IPS DF 6.9 (cell line): ENCODE measurements around the gene ANTXR1.

Source experiments
- DNase-seq: peaks from one replicate; pipeline ENCODE4 v3.0.0-alpha.2; 2013; ENCODE audit warnings: low read depth, low spot score
- H3K27ac ChIP-seq: one replicate; pipeline ENCODE4 v1.5.1; 2013; ENCODE audit warnings: low read length, control low read depth
- H3K27me3 ChIP-seq: 2 replicates; pipeline ENCODE4 v1.6.1; 2013; ENCODE audit warnings: mild to moderate bottlenecking, low read length; ENCODE audit not compliant: control insufficient read depth, insufficient read depth
- H3K36me3 ChIP-seq: 2 replicates; pipeline ENCODE4 v1.6.1; 2013; ENCODE audit warnings: low read length; ENCODE audit not compliant: control insufficient read depth, insufficient read depth
- H3K4me1 ChIP-seq: 2 replicates; pipeline ENCODE4 v1.6.1; 2013; ENCODE audit warnings: low read length; ENCODE audit not compliant: control insufficient read depth, insufficient read depth
- H3K4me3 ChIP-seq: 2 replicates; pipeline ENCODE4 v1.5.1; 2013; ENCODE audit warnings: mild to moderate bottlenecking, low read length
- H3K9me3 ChIP-seq: 2 replicates; pipeline ENCODE4 v1.6.1; 2013; ENCODE audit warnings: low read length, inconsistent platforms; ENCODE audit not compliant: control insufficient read depth, insufficient read depth
- WGBS: extraction: QIAGEN DNeasy Blood & Tissue Kit; methylation state at CpG from one replicate; pipeline ENCODE4 v1.1.7; 2013; ENCODE audit warnings: mixed read lengths, missing lambda C conversion rate; ENCODE audit not compliant: insufficient read length, insufficient coverage; 5-methylcytosine and 5-hydroxymethylcytosine counted together

Gene ANTXR1

GRCh38 chr2:69131983-69132675, 119.2 kb downstream of the ANTXR1 start:
- Histone ChIP-seq H3K27ac (no peak overlapping the region), H3K4me1 (no peaks in the 10 kb centered on the region), H3K27me3 (no peaks in the 10 kb centered on the region), H3K9me3 (no peaks in the 10 kb centered on the region), H3K4me3 (no peak overlapping the region), H3K36me3 (no peaks in the 10 kb centered on the region)
- no peak for DNase-seq
- WGBS = no CpG with 5 or more reads among the region's 4 CpGs

GRCh38 chr2:69132960-69133590, 120.1 kb downstream of the ANTXR1 start:
- Histone ChIP-seq H3K9me3 (no peaks in the 10 kb centered on the region), H3K36me3 (no peaks in the 10 kb centered on the region), H3K4me3 (no peak overlapping the region), H3K4me1 (no peaks in the 10 kb centered on the region), H3K27ac (no peak overlapping the region), H3K27me3 (no peaks in the 10 kb centered on the region)
- no peak for DNase-seq
- no CpG with 5 or more reads among the region's 6 CpGs for WGBS

GRCh38 chr2:69133898-69134297, 120.9 kb downstream of the ANTXR1 start:
- WGBS = no CpG with 5 or more reads among the region's 3 CpGs
- DNase-seq = no peak

GRCh38 chr2:69134306-69134945, 121.4 kb downstream of the ANTXR1 start:
- no peak for DNase-seq
- Histone ChIP-seq H3K4me1 (no peaks in the 10 kb centered on the region), H3K4me3 (no peak overlapping the region), H3K36me3 (no peaks in the 10 kb centered on the region), H3K27me3 (no peaks in the 10 kb centered on the region), H3K9me3 (no peaks in the 10 kb centered on the region), H3K27ac (no peak overlapping the region)
- no CpG with 5 or more reads among the region's 3 CpGs for WGBS

More at GRCh38 chr2:69133898-69134297, 120.9 kb downstream of the ANTXR1 start:
- H3K9me3 ChIP-seq = no peaks in the 10 kb centered on the region
- no peaks in the 10 kb centered on the region for H3K4me1 ChIP-seq
- H3K27me3 ChIP-seq = no peaks in the 10 kb centered on the region
- H3K27ac ChIP-seq = no peak overlapping the region
- H3K36me3 ChIP-seq = no peaks in the 10 kb centered on the region
- H3K4me3 ChIP-seq = no peak overlapping the region

GRCh38 chr2:69138247-69138772, 125.3 kb downstream of the ANTXR1 start:
- no peak overlapping the region for H3K27ac ChIP-seq
- no peaks in the 10 kb centered on the region for H3K4me1 ChIP-seq
- H3K27me3 ChIP-seq = no peaks in the 10 kb centered on the region
- no CpG with 5 or more reads among the region's 5 CpGs for WGBS
- DNase-seq = no peak
- H3K36me3 ChIP-seq = no peaks in the 10 kb centered on the region
- no peaks in the 10 kb centered on the region for H3K9me3 ChIP-seq
- no peak overlapping the region for H3K4me3 ChIP-seq

- WGBS = no CpG with 5 or more reads among the region's 1 CpG
- Histone ChIP-seq H3K27ac (no peak overlapping the region), H3K27me3 (no peaks in the 10 kb centered on the region), H3K4me3 (no peak overlapping the region), H3K9me3 (no peaks in the 10 kb centered on the region), H3K36me3 (no peaks in the 10 kb centered on the region), H3K4me1 (no peaks in the 10 kb centered on the region)
- DNase-seq = no peak
Observed at GRCh38 chr2:69138793-69139459, 125.9 kb downstream of the ANTXR1 start.

- H3K4me3 ChIP-seq = no peak overlapping the region
- no peak for DNase-seq
- WGBS = no CpG with 5 or more reads among the region's 5 CpGs
- H3K9me3 ChIP-seq = no peaks in the 10 kb centered on the region
- H3K36me3 ChIP-seq = no peaks in the 10 kb centered on the region
- H3K4me1 ChIP-seq = no peaks in the 10 kb centered on the region
- no peaks in the 10 kb centered on the region for H3K27me3 ChIP-seq
- no peak overlapping the region for H3K27ac ChIP-seq
Observed at GRCh38 chr2:69139778-69140670, 127.0 kb downstream of the ANTXR1 start.

- H3K27ac ChIP-seq = no peak overlapping the region
- no peaks in the 10 kb centered on the region for H3K4me1 ChIP-seq
Observed at GRCh38 chr2:69141061-69141460, 128.1 kb downstream of the ANTXR1 start.

GRCh38 chr2:69143748-69144360, 130.9 kb downstream of the ANTXR1 start:
- no peak overlapping the region for H3K27ac ChIP-seq
- no CpG with 5 or more reads among the region's 4 CpGs for WGBS
- H3K36me3 ChIP-seq = no peaks in the 10 kb centered on the region
- no peaks in the 10 kb centered on the region for H3K9me3 ChIP-seq
- DNase-seq = no peak
- H3K4me1 ChIP-seq = no peaks in the 10 kb centered on the region
- H3K27me3 ChIP-seq = no peaks in the 10 kb centered on the region
- no peak overlapping the region for H3K4me3 ChIP-seq

More at GRCh38 chr2:69141061-69141460, 128.1 kb downstream of the ANTXR1 start:
- H3K4me3 ChIP-seq = no peak overlapping the region
- WGBS = no CpG with 5 or more reads among the region's 1 CpG
- DNase-seq = no peak
- no peaks in the 10 kb centered on the region for H3K27me3 ChIP-seq
- H3K36me3 ChIP-seq = no peaks in the 10 kb centered on the region
- H3K9me3 ChIP-seq = no peaks in the 10 kb centered on the region
